Fibroblast of the aortic adventitia (primary cell): ENCODE results near the gene RNU1-4. TPM values are rescaled to one million over a fixed set of nuclear protein-coding genes. Genes with fewer than 3 reads are reported as not detected.
"Not testable (repeated sequence)": the region's sequence is repeated elsewhere in the genome, so short reads cannot be mapped to it uniquely, and the experiment has no call there.

ENCODE experiments used
- DNase-seq: peaks from one replicate; pipeline ENCODE4 v3.0.0-alpha.2; 2010; ENCODE audit warnings: low read depth
- H3K4me3 ChIP-seq: 2 replicates; pipeline ENCODE4 v1.5.1; 2011; ENCODE audit warnings: low read depth, mild to moderate bottlenecking, control low read depth, low read length, moderate library complexity
- small RNA-seq: library from RNA; depleted of rRNA; stranded (forward); fragments of <200 nt; gene quantifications from one replicate; pipeline ENCODE3, GENCODE V24; 2012
- total RNA-seq: library from RNA; depleted of rRNA; stranded (reverse); fragments of >200 nt; gene quantifications from 2 replicates; pipeline ENCODE4 v1.2.3, GENCODE V29; 2012; ENCODE audit warnings: low replicate concordance

The RNU1-4 gene
- total RNA-seq, 1 donor, result under 0.01 TPM

DNA sequence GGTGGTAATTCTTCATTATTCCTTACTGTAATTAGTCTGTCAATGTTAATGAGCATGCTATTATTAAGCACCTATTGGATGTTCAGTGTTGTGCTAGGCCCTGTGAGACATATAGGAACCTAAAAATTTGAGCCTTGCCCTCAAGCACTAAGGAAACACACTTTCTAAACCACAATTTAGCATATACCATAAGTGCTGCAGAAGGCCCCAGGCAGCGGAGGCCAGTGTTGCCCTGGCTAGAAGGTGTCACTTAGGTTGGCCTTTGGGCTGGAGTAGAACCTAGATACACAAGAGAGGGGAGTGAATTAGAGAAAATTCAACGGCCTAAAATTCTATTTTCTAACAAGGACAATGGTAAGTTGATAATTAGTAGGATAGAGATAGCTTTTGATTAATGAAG lies 44.6 kb downstream of the RNU1-4 start:
- not testable (repeated sequence) for DNase-seq

DNA sequence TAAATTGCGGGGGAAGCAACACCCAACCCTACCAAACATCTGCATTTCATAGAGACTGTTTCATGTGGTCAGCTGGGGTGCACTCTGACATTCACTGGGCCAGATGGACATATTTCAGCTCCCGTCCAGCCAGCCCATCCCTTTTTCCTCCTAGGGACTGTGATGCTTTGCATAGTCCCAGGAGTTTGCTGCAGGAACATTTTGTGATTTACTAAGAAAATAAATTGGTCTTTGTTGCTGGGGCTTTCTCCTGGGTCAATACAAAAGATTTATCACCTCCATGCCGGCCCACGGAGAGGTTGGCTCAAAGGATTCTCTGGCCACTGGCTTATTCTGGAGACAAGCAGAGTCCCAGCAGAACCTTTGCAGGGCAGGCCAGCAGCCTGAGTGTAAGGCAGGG lies 46.0 kb downstream of the RNU1-4 start:
- DNase-seq, H3K4me3 ChIP-seq: not testable (repeated sequence)

More for the DNA sequence above, 44.6 kb downstream of the RNU1-4 start:
- H3K4me3 ChIP-seq, result not testable (repeated sequence)

DNA sequence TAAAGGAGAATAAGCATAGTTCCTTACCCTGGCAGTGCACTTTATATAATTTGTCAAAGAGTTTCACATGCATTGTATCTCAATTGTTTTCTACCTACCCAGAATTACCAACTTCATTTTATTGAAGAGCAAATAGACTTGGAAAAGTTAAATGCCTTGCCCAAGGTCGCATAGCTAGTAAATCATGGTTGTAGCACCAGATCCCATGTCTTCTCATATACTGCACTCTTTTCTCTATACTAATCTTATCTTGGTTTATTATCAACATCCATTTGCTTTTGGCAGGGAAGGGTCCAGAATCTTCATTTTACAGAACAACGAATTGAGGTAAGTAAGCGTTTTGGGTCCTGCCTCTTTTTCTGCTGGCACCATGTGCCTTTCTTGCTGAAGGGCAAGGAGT lies 46.9 kb downstream of the RNU1-4 start:
- not testable (repeated sequence) for H3K4me3 ChIP-seq, DNase-seq

DNA sequence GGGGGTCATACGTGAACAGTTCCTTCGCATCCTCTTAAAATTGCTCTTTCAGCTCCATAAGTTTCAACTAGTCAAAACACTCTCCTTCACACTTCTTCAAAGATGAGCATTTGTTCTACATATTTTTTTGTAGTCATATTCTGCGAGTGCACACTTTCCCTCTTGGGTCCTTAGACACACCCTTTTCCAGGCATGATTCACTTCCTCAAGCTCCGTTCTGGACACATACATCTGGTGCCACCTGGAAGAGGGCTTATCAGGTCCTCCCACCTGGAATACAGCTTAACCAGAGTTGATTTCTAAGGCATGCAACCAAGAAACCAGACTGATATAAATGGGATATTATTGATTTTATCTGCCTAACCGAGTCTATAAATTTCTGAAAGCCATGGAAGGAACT lies 47.4 kb downstream of the RNU1-4 start:
- not testable (repeated sequence) for H3K4me3 ChIP-seq, DNase-seq

Small RNA genes within 50 kb of the gene (small RNA-seq; reads per million reads assigned to genes)
- gene RNU1-4, result not detected

Other genes starting within 250 kb of the RNU1-4 start
- under 0.01 and 2,882 TPM in 2 replicates for gene RNU1-1, start 226.2 kb upstream of the RNU1-4 start, total RNA-seq
- gene NBPF1, start 127.0 kb upstream of the RNU1-4 start, total RNA-seq, result 36.7 and 63.1 TPM in 2 replicates
- gene RNU1-3, start 73.6 kb upstream of the RNU1-4 start, total RNA-seq, result under 0.01 and 2,882 TPM in 2 replicates
- gene RNU1-2, start 155.5 kb downstream of the RNU1-4 start, total RNA-seq, result under 0.01 and 2,882 TPM in 2 replicates
- gene CROCC, start 181.4 kb downstream of the RNU1-4 start, total RNA-seq, result 8.9 and 68.8 TPM in 2 replicates
- gene MFAP2, start 240.1 kb downstream of the RNU1-4 start, total RNA-seq, result 47.7 and 60.3 TPM in 2 replicates